SH-SY5Y (cell line): ENCODE measurements around the gene COL13A1.

Experiments
- GATA2 ChIP-seq: IDR thresholded peaks from 2 replicates; pipeline ENCODE4 v1.6.1; 2011; ENCODE audit warnings: mild to moderate bottlenecking, low read depth, low read length
- GATA3 ChIP-seq: IDR thresholded peaks from 2 replicates; pipeline ENCODE4 v1.6.1; 2011; ENCODE audit warnings: low read depth, mild to moderate bottlenecking, low read length, moderate library complexity

GRCh38 chr10:70000262-70000661 lies 198.6 kb downstream of the COL13A1 start:
- TF ChIP-seq GATA3 (no peak), GATA2 (no peak)
